ENCODE measurements around the gene KIRREL3.

The KIRREL3 gene

DNA sequence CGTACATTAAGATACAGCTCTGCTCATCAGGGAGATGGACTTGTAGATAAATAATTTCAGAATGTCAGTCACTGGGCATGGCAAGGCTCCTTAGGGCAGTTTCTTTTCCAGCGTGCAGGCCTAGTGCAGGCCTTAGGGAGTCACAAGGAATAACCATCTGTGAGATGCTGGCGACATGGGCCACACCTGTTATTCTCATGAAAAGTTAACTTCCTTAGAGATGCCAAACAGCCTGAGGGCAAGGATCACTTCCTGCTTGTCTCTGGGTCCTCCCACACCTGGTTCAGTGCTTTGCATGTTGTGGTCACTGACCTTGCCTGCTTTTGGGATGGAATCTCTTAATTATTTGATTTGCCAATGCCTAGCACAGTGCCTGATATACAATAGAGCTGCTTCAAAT lies 574.5 kb downstream of the KIRREL3 start:
- H3K4me3 ChIP-seq (ENCODE audit: low read depth, low read length) = no peak overlapping the region
- TF ChIP-seq, protein P1, sequence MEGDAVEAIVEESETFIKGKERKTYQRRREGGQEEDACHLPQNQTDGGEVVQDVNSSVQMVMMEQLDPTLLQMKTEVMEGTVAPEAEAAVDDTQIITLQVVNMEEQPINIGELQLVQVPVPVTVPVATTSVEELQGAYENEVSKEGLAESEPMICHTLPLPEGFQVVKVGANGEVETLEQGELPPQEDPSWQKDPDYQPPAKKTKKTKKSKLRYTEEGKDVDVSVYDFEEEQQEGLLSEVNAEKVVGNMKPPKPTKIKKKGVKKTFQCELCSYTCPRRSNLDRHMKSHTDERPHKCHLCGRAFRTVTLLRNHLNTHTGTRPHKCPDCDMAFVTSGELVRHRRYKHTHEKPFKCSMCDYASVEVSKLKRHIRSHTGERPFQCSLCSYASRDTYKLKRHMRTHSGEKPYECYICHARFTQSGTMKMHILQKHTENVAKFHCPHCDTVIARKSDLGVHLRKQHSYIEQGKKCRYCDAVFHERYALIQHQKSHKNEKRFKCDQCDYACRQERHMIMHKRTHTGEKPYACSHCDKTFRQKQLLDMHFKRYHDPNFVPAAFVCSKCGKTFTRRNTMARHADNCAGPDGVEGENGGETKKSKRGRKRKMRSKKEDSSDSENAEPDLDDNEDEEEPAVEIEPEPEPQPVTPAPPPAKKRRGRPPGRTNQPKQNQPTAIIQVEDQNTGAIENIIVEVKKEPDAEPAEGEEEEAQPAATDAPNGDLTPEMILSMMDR (IDR thresholded peaks at IDR 0.05; ENCODE audit: low read depth, low read length) = no peak

DNA sequence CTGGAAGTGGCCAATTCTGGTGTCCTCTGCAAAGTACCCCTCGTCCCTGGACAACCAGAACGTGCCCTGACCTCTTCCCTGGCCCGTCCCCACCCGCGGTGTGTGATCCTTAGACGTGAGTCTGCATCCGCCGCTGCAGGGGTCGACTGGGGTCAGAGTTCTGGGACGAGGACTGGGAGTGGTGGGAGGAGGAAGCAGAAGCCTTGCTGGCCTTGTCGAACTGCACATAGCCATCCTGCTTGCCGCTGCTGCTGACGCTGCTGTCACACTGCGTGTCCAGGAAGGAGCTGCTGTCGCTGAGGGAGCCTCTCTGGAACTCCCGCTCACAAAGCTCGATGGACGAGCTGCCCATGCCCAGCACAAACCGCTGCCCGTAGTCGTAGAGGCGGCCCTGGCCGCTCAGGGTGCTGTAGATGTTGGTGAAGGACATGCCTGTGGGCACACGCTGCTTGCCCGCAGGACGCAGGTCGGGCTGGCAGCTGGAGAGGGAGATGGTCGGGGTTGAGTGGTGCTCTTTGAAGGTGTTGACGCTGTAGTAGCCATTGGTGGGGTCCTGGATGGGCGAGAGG lies 576.0 kb downstream of the KIRREL3 start:
- no peak overlapping the region for H3K4me3 ChIP-seq (ENCODE audit: low read depth, low read length)
- TF ChIP-seq, protein P1 (IDR thresholded peaks at IDR 0.05; ENCODE audit: low read depth, low read length) = no peak

DNA sequence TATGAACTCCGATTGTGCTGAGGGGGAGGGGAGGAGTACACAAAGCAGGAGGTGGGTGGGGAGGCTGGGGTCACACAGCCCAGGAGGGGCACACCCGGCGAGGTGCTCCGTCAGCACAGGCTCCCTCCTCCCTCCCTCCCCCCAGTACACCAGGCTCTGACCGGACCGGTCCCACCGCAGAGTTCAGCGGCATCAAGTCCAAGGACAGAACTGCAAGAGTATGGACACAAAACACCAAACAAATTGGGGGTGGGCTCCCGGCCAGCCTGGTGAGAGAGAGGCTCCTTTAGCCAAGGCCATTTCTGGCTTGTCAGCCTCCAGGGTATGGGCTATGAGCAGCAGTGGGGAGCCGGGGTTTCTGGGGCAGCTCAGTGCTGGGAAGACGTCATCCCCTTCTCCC lies 576.8 kb downstream of the KIRREL3 start:
- TF ChIP-seq, protein P1 (IDR thresholded peaks at IDR 0.05; ENCODE audit: low read depth, low read length) = no peak

DNA sequence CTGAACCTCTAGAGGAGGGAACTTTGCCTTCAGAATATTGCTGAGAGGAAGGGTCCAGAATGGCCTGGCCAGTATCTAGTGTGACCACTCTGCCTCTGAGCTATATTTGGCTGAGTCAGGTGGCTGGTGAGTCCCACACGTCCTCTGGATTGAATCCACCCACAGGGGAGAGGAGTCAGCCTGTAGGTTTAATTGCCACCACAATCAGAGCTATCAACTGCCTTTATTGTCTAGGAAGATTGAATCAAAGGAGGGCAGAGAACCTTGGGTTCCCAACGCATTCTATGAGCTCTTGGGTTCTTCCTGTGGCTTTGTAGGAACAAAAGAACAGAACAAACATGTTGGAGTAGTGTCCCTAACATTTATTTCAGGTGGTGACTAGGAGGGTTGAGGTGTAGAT lies 577.4 kb downstream of the KIRREL3 start:
- no peak overlapping the region for H3K4me3 ChIP-seq (ENCODE audit: low read depth, low read length)
- TF ChIP-seq, protein P1 (IDR thresholded peaks at IDR 0.05; ENCODE audit: low read depth, low read length) = no peak

More for the DNA sequence above, 576.8 kb downstream of the KIRREL3 start:
- no peak overlapping the region for H3K4me3 ChIP-seq (ENCODE audit: low read depth, low read length)

GRCh38 chr11:126422446-126422845 lies 578.1 kb downstream of the KIRREL3 start:
- TF ChIP-seq, protein P1 (IDR thresholded peaks at IDR 0.05; ENCODE audit: low read depth, low read length) = no peak
- H3K4me3 ChIP-seq (ENCODE audit: low read depth, low read length) = no peak overlapping the region

GRCh38 chr11:126421271-126421671 lies 579.3 kb downstream of the KIRREL3 start:
- no peak overlapping the region for H3K4me3 ChIP-seq (ENCODE audit: low read depth, low read length)
- TF ChIP-seq, protein P1 (IDR thresholded peaks at IDR 0.05; ENCODE audit: low read depth, low read length) = no peak

DNA sequence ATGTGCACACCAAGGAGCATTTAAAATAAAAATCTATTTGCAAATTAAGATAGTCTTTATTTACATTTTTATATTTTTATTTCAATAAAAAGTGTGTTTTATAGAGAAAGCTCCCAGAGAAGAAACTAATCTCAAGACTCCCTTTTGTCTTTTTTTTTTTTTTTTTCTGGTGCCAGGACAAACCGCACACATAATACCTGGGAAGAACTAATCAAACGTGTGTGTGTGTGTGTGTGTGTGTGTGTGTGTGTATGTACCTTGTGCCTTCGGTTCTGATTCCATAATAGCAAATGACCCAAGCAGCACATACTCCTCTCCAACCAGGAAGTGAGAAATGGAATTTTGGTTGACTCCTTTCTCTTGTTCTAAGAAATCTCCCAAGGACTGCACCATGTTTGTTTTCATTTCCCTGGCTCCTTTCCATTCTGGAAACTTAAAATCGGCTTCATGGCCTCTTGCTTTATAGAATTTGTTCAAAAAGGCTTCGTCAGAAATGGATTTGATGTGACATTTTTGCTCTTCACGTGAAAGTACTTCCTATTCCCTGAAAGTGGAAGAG lies 579.8 kb downstream of the KIRREL3 start:
- TF ChIP-seq, protein P1 (IDR thresholded peaks at IDR 0.05; ENCODE audit: low read depth, low read length) = no peak
- H3K4me3 ChIP-seq (ENCODE audit: low read depth, low read length) = no peak overlapping the region

Measured in WI38 (cell line).